Stimulated activated CD4-positive, alpha-beta T cell treated with anti-CD3 and anti-CD28 coated beads, Interleukin-1b, Interleukin-23, amount 100 ng/mL, for 48 hours (primary cell): ENCODE results near the gene GRAMD1B.
A peak's percentile ranks its signal among the peaks of the same experiment; 100 is the strongest.

Experiments
- DNase-seq: peaks from one replicate; pipeline ENCODE4 v3.0.0-alpha.2; 2020

The GRAMD1B gene

DNA sequence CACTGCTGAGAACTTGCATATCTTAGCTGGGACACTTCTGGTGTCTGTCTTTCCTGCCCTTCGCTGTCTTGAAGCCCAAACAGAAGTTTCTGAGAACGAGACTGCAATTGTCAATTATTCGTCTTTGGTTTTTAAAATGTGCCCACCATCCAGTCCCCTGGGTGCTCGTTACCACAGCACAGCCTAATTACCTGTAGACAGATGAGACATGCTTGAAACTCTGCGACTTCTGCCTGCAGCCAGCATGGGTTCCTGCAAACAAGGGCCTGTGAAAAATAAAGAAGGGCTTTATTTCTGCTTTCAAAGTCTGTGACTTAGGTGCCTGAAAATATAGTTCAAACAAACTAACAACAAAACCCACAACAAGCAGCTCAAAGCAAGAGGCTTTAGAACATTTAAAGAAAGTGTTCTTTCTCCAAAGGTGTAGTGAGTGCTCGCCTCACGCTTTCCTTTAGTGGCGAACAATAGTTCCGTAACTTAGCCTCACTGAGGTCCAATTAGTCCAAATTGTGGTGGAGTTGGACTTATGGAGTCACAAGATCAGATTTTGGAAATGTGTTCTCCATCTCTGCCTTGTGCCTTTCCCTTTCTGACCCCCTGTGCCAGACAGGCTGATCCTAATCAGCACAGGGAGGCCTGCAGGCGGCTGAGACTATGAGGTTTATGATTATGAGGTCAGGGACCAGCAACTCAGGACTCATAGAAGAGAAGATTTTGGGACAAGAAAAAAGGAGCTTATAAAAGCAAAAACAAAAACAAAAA is 20.4 kb upstream of the GRAMD1B start:
- DNase-seq = no peak

DNA sequence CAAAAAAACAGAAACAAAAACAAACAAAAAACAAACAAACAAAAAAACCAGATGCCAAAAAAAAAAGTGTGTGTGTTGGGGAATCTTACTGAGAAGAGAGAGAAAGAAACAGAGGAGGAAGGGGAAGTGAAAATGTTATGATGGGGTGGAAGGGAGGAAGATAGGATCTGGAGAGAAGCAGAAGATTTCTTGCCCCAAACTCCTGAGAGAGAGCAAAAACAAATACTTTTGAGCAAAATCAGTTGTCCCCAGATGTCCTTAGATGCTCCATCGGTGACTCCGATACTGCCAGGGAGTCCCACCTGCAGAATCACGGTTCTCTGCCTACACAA is 19.9 kb upstream of the GRAMD1B start:
- no peak for DNase-seq

DNA sequence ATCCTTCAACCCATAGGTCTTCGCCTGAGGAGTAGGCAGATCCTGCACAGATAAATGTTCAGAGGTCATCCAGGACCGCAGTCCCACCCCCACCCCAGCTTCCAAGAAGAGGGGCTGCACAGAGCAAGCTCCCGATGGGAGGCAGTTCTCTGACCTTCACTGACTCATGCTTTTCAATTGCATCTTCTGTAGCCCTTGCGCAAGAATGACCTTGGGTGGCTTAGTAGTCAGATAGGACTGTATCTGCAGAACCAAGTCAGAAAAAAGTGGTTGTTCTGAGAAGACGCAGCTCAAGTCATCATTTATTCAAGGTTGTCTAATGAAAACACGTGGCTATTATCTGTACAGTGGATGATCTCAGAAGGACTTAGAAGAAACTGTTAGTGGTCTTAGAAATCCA is 16.4 kb upstream of the GRAMD1B start:
- DNase-seq = no peak

DNA sequence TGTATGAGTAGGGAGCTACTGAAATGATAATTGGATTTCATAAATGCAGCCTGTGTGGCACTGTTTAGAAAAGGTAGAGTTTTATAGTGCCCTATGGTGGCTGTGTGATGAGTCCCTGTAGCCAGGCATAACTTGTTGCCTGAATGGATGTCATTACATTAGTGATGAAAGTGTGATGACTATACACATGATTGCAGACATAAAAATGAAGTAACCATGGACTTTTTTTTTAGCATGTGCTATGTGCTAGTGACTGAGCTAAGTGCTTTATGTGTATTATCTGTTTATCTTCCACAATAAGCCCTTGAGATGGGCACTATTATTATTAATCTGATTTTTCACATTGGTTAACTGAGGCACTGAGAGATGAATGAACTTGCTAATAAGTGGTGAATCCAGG is 13.5 kb upstream of the GRAMD1B start:
- no peak for DNase-seq

DNA sequence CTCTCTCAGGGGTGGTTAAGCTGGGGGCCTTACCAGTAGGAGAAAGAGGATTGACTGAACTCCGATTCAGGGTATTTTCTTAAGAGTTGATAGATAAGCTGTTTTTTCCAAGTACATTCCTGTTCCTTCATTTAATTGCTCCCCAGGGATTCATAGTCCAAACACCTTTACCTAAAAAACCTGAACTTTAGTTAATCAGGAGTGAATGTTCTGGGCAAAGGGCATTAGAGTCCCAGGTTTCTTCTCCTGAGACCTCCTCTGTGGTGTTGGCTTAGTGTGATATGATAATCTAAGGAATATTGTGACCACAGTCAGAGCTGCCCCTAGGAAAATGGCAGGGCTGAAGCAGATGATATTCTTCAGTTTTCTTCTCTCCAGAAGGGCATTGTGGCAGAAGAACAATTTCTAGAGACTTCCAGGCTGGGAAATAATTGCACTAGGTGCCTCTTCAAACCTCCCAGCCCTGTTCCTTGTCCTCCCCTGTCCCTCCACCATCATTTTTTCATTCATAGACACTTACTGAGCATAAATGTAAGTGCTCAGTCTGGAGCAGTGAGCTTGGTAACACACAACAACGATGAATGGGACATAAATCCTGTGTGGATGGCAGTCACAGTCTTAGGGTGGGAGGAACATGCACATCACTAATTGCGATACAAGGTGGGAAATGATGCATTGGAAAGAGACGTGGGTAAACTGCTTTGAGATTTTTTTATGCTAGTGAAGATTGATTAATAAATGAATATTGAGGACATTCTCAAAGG is 11.5 kb upstream of the GRAMD1B start:
- no peak for DNase-seq

DNA sequence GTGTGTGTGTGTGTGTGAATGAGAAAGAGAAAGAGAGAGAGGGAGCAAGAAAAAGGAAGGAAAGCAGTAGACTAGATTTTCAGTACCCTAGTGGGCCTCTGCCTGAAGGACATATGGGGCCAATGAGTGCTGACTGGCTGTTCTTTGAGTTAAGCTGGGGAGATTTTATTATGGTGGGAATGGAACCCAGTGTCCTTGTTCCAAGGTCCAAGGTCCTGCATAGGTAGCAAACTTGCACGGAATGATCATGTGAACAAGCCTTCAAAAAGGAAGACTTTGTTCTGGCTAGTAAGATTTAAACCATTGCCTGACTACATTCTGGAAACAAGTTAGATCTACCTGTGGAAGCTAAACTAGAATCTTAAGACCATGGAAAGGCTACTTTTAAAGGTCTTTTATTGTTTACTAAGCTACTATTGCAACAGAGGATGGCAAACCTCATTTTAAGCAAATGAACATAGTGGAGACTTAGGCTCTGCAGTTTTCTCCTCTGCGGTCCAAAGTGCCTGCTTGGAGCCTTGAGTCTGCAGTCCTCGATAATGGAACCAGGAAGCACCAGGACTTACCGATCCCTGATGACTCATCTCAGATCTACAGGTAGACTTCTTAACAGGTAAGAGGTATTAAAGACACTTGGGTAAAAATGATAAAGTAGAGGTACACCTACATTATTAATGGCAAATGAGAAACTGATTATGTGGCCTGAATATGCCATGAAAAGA is 10.2 kb upstream of the GRAMD1B start:
- no peak for DNase-seq

DNA sequence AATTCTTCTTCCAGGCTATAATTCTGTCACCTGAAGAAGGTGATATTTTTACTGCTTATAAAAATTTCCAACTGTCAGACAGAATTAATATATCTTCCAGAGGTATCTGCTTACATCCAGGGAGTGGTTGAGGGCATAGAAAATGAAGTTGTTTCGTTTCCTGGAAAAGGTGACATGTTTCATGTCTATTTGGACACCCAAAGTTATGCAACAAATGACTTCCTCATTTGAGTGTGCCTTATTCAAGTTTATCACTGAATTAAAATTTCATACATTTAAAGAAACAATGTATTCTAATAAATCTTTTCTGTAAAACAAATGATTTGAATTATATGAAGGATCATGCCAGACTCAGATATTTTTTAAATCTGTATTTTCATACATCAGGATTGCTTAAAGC is 8.5 kb upstream of the GRAMD1B start:
- no peak for DNase-seq

DNA sequence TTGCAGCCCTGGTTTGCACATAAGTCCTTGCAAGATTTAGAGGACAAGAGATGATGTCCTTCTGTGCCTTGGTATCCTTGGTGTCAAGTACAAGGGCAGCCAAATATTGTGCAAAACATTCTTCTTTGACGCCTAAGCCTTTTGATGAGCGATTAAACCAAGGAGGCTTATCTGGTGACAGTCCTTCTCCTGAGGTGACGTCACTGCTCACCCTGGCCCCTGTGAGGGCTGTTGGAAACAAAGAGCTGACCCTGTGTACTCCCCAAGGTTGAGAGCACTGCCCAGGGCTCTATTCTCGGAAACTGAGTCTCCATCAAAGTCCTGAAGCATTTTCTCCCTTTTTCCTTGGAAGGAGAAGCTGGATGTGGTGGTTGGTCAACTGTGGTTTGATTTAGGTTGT is 4.7 kb upstream of the GRAMD1B start:
- no peak for DNase-seq

DNA sequence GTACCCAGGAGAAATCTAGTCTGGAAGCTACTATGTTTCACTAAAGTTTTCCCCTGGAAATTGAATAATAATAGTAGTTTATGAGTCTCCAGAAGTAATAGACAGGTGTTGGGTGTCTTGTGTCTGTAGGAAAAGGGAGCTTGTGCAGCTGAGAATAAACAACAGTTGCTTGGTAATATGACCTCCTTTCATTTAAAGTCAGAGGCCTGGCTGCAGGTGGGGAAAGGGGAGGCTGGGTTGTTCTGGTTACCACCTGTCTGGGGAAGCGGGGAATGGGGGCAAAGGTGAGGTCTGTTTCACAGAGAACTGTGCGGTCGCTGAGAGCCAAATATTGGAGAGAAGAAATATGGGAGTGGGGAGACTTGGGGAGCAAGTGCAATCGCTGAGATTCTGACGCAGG is 3.3 kb upstream of the GRAMD1B start:
- no peak for DNase-seq

DNA sequence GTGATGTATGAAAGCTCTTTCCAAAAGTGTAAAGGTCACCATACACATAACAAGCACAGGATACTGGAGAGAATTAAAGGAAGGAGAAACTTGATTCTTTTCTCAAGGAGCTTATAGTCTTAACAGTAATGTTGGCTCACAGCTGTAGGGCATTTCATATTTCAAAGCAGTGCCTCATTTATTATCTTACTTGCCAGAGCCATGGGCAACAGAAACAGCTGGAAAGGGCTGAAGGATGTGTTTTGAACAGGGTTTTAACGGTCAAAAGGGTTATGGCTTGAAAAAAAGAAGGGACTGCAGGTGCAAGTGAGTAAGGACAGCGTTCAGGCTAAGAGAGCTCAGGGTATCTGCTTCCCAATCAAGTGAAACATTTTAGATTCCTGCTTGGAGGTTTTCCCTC is 2.7 kb upstream of the GRAMD1B start:
- DNase-seq = no peak

DNA sequence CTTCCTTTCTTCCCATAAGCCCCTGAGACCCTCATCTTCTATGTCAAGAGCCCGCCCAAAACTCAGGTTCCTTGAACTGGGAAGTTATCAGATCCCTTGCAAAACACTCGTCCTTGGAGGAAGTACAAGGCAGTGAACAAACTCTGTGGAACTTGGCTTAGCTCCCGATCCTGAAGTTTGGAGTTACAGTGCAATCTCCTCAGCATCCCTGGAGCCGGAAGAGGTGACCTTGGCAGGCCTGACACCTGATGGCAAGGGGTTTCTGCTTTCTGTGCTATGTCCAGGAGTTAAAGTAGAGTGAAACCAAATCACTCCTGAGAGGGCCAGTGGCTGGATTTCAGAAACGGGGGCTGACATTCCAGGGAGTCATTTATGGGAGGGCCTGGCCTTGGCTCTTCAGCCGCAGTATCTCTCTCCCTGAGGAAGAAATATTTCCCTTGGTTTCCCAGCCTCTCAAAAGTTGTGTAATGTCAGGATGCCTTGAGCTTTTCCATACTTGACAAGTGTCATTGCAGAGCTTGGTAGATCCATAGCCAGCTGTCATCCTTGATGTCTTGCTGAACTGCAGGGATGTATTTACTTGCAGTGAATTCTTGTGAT is 1.9 kb upstream of the GRAMD1B start:
- DNase-seq = no peak

DNA sequence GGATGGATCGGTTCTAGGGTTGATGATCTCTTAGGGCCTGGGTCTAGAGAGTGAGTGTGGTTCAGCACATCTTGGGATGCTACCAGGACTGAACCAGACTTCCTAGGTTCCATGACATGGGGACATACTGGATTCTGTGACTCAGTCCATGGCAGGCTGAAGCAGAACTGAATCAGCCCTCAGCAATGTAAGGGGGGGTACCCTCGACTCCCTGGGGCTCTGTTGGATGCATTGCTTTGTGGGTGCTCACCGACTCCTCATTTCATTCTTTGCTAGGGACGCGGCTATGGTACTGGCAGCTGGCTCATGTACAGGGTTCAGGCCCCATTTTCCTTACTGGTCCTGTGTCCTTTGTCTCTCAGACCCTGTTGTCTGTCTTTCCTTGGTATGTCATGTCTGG is 733 bp upstream of the GRAMD1B start:
- no peak for DNase-seq

DNA sequence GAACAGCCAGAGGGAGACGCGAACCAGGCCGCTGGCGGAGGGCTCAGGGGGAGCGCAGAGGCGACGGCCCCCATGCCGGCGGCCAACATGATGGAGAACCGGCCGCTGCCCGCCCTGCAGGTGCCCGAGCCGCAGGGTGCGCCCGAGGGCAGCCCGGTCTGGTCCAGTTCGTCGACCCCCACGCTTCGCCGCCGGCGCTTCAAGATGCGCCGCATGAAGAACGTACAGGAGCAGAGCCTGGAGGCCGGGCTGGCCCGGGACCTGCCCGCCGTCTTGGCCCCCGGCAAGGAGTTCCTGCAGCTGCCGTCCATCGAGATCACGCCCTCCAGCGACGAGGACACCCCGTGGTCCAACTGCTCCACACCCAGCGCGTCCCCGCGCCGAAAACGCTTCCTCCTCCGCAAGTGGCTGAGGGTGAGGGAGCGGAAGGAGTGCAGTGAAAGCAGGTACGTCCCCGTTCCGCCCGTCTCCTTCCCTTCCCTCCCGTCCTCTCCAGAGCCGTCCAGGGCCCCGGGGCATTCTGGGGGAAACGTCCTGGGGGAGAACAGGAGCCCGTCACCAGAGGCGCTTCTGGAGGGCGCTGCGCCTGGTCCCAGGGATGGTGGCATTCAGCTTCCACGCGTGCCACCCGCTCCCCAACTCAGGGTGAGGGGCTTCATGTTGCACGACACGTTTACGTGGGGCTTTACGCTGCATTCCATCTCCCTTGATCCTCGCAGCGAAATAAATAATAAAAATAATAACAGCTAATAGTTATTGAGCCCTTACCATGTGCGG is 840 bp downstream of the GRAMD1B start:
- DNase-seq = peak; percentile 67

DNA sequence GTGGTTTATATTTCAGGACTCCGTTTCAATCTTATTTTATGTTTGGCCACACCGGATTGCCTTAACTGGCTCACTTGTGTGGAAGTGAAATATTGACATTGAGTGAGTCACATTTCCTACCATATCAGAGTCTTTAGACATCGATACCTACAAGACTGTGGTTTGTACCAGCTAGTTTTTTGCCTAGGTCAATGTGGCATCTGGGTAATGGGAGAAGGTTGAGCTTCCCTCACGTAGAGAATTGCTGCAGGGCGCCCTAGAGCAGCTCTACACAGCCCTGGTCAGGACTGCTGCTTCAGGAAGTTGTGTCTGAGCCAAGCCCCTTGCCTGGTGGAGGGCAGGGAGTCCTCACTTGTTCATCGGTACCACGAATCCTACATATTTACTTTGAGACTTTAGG is 1.6 kb downstream of the GRAMD1B start:
- no peak for DNase-seq

DNA sequence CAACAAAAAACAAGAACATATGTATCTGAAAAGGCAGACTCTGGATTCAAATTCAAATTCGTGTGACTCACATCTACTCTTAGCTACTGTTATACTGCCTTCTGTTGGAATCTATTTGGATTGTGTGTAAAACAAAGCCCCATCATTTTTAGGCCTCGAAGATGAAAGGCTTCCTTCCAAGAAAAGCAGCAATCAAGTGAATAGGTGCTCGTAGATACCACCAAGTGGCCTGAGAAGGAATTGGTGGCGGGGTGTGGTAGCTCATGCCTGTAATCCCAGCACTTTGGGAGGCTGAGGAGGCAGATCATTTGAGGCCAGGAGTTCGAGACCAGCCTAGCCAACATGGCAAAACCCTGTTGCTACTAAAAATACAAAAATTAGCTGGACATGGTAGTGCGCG is 4.2 kb downstream of the GRAMD1B start:
- peak; percentile 39 for DNase-seq

DNA sequence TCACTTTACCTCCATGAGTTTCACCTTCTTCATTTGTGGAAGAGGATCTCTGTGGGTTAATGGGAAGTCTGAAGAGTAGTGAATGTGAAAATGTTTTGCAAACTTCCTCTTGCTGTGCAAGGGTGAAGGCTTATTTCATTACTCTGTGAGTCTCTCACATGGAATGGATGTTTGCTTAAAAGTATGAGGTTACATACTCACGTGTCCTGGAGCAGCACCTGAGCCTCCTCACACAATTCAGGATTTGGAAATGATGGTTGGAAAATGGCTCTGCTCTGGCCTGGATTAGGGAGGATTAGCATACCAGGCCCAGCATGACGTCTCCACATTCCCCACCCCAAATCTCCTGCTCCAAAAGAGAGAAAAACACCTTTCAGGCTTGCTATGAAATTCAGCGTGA is 4.8 kb downstream of the GRAMD1B start:
- no peak for DNase-seq

DNA sequence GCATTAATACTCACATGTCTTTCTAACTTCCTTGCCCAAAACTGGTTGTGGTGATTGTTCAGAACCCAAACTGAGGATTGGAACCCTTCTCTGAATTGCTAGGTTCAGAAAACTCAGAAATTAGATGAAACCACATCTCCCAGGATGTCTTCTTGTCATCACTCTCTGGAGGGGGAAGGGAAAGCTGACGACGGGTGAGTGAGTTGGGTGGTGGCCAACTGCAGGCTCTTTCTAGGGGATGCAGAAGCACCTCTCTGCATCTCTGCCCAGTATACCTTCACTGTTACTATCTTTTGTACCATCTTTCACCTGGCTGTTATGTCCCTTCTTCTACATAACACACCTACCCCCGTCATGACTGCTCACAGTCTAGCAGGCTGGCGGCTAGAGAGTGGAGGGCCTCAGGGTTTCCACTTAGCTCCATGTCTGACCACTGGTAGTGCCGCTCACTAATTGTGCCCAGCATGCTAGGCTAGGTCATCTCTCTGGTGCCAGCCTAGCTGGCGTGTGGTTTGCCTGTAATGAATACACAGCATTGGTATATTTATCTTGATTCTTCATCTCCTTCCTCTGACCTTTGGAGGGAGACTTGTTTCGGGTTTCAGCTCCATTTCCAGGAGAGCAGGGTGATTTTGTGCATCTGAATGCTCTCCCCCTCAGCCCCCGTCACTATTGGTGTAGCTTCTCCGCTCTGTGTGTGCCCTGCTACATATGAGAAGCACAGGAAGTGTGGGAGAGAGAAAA is 7.3 kb downstream of the GRAMD1B start:
- no peak for DNase-seq

DNA sequence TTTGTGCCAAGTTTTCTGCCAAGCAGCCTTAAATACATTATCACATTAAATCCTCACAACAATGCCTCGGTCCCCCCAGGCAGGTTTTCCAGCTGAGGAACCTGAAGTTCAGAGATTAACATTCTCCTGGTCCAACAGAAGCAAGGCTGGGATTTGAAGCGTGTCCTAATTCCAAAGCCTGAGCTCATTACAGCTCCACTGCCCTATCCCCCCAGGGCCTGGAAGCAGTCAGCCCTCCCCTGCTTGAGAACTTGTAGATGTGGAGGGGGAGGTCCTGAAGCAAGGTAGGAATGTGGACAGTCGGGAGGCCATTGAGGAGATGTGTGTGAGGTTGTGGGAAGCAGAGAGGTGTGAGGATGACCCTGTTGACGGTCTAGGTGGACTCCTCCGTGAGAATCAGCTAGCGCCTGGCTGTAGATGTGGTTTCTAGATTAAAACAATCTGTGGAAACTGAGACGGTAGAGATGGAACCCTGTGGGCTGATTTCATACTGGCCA is 8.1 kb downstream of the GRAMD1B start:
- no peak for DNase-seq

DNA sequence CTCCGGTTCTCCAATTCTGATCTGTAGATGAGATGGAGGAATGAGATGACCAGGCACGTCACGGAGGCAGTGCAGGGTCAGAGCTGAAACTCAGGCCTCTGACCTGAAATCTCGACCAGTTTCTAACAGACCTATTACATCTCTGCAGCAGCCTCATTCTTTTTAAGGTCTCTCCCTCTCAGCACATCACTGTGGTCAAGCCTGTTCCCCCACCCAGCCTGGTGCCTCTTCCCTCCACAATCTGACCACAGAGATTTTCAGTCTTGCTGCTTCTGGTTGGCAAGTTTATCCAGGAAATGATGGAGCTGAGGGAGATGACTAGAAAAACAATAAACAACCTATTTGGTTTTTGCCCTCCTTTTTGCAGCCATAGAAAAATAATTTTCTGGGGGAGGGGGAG is 9.5 kb downstream of the GRAMD1B start:
- DNase-seq = no peak

DNA sequence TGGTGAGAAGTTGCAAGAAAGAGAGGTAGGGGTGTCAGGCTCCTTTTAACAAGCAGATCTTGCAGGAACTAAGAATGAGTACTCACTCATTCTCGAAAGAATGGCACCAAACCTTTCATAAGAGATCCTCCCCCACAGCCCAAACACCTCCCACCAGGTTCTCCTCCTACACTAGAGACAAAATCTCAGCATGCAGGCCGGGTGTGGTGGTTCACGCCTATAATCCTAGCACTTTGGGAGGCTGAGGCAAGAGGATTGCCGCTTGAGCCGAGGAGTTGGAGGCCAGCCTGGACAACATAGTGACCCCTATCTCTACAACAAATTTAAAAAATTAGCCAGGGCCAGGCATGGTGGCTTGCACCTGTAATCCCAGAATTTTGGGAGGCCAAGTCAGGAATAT is 11.1 kb downstream of the GRAMD1B start:
- DNase-seq = no peak

DNA sequence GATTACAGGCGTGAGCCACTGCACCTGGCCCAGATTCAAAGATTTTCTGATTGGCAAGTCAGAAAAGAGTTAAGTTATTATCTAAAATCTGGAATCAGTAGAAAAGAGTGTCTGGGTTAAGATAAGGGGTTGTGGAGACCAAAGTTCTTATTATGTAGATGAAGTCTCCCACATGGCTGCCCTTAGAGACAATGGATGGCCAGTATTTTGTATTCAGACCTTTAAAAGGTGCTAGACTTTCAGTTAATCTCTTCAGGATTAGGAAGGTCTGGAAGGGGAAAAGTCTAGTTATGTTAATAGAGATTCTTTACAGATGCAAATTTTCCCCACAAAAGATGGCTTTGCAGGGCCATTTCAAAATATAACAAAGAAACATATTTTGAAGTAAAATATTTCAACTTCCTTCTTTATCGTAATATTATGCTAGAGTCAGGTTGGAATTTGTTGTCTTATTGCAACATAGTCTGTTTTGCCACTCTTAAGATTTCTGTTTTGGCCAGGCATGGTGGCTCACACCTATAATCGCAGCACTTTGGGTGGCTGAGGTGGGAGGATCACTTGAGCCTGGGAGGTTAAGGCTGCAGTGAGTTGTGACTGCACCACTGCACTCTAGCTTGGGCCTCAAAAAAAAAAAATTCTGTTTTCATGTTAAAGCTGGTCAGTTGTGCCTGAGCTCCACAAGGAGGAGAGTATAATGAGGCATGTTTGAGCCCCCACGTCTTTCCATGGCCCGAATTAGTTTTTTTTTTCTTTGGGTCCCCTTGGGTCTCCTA is 14.0 kb downstream of the GRAMD1B start:
- DNase-seq = no peak
